HG02840 (cell line): ENCODE data around the gene AGXT2.
"Not testable (repeated sequence)": the region's sequence is repeated elsewhere in the genome, so short reads cannot be mapped to it uniquely, and the experiment has no call there.

Experiments used
- ATAC-seq: cut with Tn5 transposase; IDR thresholded peaks from one replicate; pipeline ENCODE4 v1.9.1; 2021; ENCODE audit warnings: mild to moderate bottlenecking, moderate library complexity, moderate number of reproducible peaks; ENCODE audit not compliant: unreplicated experiment, low FRiP score

The AGXT2 gene

DNA sequence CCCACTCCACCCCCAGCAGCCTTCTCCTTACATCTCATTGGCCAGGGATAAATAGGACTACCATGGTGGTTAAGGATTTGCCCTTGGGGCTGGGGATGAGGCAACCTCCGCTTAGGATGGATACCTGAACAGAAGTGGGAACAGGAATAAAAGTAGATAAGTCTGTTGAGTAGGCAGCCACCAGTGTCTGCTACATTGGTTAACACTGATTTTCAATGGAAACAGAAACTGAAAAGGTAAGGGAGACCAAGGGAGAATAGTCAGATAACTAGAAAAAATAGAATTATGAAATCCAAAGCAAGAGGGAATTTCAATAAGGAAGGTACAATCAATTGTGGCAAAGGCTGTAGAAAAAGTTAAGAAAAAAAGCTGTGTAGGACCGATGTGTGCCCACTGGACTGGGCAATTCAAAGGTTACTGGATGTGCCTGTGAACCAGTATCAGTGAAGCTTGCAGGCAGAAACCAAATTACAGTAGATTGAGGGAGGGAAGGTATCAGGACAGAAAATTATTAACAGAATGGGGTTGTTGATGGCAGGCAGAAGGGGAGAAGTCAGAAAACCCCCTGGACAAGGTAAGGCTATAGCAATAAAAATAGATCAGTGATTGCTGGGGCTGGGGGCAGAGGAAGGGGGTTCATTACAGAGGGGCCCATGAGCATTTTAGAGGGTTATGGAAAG is 69.7 kb downstream of the AGXT2 start:
- peak; percentile 70 for ATAC-seq

GRCh38 chr5:34976347-34976746 is 71.4 kb downstream of the AGXT2 start:
- ATAC-seq = no peak

DNA sequence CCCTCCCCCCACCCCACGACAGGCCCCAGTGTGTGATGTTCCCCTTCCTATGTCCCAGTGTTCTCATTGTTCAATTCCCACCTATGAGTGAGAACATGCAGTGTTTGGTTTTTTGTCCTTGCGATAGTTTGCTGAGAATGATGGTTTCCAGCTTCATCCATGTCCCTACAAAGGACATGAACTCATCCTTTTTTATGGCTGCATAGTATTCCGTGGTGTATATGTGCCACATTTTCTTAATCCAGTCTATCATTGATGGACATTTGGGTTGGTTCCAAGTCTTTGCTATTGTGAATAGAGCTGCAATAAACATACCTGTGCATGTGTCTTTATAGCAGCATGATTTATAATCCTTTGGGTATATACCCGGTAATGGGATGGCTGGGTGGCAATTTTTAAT is 76.1 kb downstream of the AGXT2 start:
- ATAC-seq = not testable (repeated sequence)

DNA sequence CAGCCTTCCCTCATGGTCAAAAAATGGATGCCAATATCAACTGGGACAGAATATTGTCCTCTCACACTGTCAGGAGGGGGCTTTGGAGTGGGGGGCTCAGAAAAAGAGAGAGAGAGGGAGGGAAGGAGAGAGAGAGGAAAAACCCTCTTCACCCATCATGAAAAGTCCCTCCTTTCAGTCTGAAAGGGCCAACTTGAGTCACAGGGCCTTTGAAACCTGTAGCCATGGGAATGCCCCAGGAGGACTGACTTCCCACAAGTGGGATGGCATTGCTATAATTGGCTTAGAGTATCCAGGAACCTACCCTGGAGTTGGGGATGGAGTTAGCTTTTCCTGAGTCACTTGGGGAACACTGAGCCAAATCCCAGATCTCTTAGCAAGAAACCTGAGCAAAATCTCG is 77.2 kb downstream of the AGXT2 start:
- no peak for ATAC-seq

- no peak for ATAC-seq
Measured at GRCh38 chr5:34968258-34968657, 79.5 kb downstream of the AGXT2 start.

DNA sequence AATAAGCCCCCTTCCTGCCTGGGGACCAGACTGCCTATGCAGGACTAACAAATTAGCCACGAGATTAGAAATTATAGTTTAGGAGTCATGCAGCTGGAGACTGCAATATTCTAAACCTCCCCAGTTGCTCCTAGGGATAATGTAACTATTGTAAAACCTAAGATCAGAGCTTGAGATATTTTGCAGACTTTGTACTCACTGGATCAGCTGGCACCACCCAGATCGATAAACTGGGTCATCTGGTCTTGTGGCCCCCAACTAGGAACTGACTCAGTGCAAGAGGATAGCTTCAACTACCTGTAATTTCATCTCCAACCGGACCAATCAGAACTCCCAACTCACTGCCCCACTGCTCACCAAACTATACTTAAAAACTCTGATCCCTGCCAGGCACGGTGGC is 80.2 kb downstream of the AGXT2 start:
- no peak for ATAC-seq

DNA sequence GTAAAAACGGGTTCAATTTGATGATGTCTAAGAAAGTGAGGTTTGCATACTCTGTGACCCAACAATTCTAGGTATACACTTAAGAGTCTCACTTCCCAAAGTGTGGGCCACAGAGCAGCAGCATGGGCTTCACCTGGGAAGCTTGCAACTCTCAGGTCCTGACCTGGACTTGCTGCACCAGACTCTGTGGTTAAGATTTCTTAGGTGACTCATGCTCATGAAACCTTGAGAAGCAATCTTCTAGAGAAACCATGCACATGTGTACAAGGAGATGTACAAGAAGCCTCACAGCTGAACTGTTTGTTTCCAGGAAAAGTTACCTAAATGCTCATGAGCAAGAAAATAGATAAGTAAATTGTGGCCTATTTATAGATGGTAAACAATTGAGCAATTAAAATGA is 88.4 kb downstream of the AGXT2 start:
- peak; percentile 83 for ATAC-seq

DNA sequence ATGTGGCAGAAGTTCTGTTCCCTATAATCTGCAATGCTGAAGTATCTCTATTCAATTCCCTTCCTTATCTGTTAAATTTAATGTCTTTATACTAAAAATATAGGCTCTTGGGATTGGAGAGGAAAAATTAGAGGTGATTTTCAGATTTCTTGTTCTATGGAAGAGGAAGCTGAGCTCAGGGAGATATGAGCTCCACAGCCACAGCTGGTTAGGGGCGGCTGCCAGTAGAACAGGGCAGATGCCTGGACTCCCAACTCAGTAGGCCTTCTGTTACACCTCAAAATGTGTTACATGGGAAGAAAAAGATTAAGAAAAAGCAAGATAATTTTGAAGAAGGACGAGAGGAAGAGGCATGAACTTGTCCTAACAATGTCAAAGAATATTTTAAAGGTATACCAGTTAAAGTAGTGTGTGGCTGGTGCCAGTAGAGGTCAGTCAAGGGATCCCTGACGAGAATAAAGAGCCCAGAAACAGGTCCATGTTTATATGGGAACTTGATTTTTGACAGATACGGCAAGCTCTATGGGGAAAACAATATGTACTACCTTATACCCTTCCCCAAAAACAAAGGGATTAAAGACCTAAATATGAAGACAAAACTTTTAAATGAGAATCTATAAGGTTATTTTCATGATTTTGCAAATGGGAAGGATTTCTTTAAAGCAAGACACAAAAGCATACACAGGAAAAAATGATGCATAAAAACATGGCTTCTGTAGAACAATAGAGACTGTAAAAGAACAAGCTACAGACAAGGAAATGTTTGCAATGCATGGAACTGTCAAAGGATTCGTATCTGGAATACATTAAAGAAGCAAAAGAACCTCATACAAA is 89.7 kb downstream of the AGXT2 start:
- ATAC-seq = no peak

GRCh38 chr5:34957321-34957720 is 90.4 kb downstream of the AGXT2 start:
- no peak for ATAC-seq
